ENCODE data around the gene NINJ1. TPM values are rescaled to one million over a fixed set of nuclear protein-coding genes. Genes with fewer than 3 reads are reported as not detected.
A peak's percentile ranks its signal among the peaks of the same experiment; 100 is the strongest.
"Not testable (repeated sequence)": the region's sequence is repeated elsewhere in the genome, so short reads cannot be mapped to it uniquely, and the experiment has no call there.

NINJ1 gene
- total RNA-seq, 2 experiments from 2014 or later: 29.5 to 30.4 TPM

DNA sequence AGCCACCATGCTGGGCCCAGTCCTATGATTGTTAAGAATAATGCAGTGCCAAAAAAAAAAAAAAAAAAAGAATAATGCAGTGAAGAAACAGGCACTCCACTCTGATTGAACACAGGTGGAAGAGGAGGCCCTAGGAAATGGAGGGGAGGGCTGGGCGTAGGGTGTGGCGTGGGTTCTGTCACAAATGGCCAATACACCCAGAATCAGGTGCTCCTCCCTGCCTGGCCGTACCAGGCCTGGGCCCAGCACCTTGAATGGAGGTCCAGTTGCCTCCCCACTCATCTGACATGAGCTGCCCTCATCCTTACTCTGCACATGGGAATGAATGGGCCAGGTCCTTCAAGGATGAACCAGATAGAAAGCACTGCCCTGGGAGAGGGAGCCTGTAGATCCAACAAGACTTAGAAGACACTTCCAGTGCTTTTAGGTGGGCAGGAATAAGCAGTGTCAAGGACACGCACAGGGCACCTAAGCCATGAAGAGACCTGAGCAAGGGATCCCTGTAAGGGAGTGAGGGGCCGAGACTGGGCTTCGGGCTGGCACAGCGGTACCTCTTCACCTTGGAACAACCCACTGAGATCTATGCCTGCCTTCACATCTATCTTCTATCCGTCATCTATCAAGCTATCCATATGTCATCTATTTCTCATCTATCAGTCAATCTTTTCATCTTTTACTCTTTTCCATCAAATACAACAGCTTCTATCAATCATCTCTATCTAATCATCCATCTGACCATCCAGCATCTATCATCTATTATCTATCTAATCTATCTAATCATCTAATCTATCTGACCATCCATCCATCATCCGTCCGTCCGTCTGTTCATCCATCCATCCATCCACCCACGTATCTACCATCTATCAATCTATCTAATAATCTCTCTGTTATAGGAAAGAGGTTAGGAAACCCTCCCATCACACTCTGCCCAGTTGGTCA, 15.9 kb downstream of the NINJ1 start:
- Mint-ChIP-seq H3K9me3 (no peaks in the 10 kb centered on the region), H3K4me1 (peaks cover 15% of the 10 kb centered on the region), H3K4me3 (no peak overlapping the region), H3K27ac (no peak overlapping the region), H3K36me3 (peaks cover 2% of the 10 kb centered on the region), H3K27me3 (no peaks in the 10 kb centered on the region)
- no peak for ATAC-seq (ENCODE audit: low read depth)
- peak; percentile 22 for DNase-seq
- POLR2A ChIA-PET: interaction anchor here (2.4 kb wide), 1 partner anchor 16 kb away, joined by 12 read pairs; the partner anchor contains the start of gene NINJ1

DNA sequence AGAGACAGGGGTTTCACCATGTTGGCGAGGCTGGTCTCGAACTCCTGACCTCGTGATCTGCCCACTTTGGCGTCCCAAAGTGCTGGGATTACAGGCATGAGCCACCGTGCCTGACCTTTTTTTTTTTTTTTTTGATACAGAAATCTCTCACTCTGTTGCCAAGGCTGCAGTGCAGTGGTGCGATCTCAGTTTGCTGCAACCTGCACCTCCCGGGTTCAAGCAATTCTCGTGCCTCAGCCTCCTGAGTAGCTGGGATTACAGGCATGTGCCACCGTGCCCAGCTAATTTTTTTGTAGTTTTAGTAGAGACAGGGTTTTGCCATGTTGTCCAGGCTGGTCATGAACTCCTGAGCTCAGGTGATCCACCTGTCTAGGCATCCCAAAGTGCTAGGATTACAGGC, 16.5 kb downstream of the NINJ1 start:
- H3K27ac Mint-ChIP-seq; H3K36me3 Mint-ChIP-seq; H3K9me3 Mint-ChIP-seq; ATAC-seq (ENCODE audit: low read depth); H3K27me3 Mint-ChIP-seq; H3K4me3 Mint-ChIP-seq; POLR2A ChIA-PET: not testable (repeated sequence)
- peaks cover 15% of the 10 kb centered on the region for H3K4me1 Mint-ChIP-seq
- peak; percentile 4 for DNase-seq

DNA sequence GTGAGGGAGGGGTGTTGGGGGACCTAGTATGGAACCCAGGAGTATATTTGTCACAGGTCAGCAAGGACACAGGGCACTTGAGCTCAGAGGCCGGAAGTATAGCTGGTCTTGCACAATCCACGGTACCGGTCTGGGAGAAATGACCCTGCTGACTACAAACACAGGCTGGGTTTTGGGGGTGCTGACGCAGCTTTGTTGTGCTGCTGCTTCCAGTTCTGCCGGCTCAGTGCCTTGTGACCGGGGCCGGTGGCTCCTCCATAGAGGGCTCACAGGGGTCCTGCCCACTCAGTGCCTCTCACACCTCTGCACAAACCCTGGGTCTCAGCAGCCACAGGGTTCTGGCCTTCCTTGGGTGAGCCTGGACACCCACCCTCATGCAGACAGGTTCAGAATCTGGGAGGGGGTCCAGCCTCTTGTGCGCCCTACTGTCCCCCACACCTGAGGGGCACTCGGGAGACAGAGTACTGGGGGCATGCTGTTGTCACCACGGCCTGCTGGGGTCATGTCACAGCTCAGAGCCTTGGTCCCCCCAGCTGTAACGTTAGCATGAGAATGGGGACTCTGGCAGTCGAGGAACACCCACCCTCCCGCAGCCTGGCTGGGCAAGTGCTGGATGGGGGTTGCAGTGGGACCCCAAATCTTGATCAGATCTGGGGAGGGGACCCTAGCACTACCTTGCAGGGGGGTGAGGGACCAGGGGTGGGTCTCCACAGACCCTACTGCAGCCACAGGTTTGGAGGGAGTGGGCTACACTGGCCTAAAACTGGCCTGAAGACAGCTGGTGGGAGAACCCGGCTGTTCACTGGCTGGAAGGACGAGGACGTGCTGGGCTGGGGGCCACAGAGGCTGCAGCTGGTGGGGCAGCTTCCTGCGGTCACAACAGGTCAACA, 17.7 kb downstream of the NINJ1 start:
- no peak overlapping the region for H3K27ac Mint-ChIP-seq
- peaks cover 15% of the 10 kb centered on the region for H3K4me1 Mint-ChIP-seq
- DNase-seq (peak; percentile 25), ATAC-seq (ENCODE audit: low read depth) (no peak)
- H3K27me3 Mint-ChIP-seq: no peaks in the 10 kb centered on the region
- no peaks in the 10 kb centered on the region for H3K9me3 Mint-ChIP-seq
- POLR2A ChIA-PET: no interaction called here
- H3K36me3 Mint-ChIP-seq: peaks cover 4% of the 10 kb centered on the region
- H3K4me3 Mint-ChIP-seq: no peak overlapping the region

DNA sequence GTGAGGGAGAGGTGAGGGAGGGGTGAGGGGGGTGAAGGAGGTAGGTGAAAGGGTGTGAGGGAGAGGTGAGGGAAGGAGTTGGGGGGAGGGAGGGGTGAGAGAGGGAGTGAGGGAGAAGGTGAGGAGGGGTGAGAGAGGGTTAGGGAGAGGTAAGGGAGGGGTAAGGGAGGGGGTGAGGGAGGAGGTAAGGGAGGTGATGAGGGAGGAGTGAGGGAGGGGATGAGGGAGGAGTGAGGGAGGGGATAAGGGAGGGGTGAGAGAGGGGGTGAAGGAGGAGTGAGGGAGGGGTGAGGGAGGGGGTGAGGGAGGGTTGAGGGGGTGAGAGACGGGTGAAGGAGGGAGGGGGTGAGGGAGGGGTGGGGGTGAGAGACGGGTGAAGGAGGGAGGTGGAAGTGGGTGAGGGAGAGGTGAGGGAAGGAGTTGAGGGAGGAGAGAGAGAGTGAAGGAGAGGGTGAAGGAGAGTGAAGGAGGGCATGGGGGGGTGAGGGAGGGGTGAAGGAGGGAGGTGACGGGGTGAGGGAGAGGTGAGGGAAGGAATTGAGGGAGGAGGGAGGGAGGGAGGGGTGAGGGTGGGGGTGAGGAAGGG, 18.5 kb downstream of the NINJ1 start:
- POLR2A ChIA-PET: no interaction called here
- Mint-ChIP-seq H3K36me3 (peaks cover 8% of the 10 kb centered on the region), H3K4me3 (no peak overlapping the region), H3K27ac (no peak overlapping the region), H3K9me3 (no peaks in the 10 kb centered on the region), H3K27me3 (no peaks in the 10 kb centered on the region), H3K4me1 (peaks cover 15% of the 10 kb centered on the region)
- ATAC-seq (ENCODE audit: low read depth): no peak
- DNase-seq: no peak

DNA sequence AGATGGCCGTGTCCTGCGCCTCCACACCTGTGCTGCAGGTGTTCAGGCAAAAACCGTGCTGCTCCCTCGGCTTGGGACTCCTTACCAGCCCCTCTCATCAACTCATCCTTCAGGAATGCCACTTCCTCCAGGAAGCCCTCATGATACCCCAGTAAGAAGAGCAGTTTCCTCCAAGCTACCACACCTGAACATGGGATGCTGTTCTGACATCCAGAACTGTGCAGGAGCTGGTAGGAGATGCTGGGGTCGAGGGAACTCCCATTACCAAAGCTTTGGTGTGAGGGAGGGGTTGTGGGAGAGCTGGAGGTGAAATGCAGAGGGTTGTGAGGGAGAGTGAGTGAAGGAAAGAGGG, 19.1 kb downstream of the NINJ1 start:
- H3K27ac Mint-ChIP-seq: peak overlapping the region; percentile 81
- peak; percentile 17 for DNase-seq
- peaks cover 9% of the 10 kb centered on the region for H3K4me1 Mint-ChIP-seq
- ATAC-seq (ENCODE audit: low read depth): no peak
- H3K4me3 Mint-ChIP-seq: no peak overlapping the region
- no peaks in the 10 kb centered on the region for H3K27me3 Mint-ChIP-seq
- peaks cover 7% of the 10 kb centered on the region for H3K36me3 Mint-ChIP-seq
- POLR2A ChIA-PET: no interaction called here
- H3K9me3 Mint-ChIP-seq: no peaks in the 10 kb centered on the region

DNA sequence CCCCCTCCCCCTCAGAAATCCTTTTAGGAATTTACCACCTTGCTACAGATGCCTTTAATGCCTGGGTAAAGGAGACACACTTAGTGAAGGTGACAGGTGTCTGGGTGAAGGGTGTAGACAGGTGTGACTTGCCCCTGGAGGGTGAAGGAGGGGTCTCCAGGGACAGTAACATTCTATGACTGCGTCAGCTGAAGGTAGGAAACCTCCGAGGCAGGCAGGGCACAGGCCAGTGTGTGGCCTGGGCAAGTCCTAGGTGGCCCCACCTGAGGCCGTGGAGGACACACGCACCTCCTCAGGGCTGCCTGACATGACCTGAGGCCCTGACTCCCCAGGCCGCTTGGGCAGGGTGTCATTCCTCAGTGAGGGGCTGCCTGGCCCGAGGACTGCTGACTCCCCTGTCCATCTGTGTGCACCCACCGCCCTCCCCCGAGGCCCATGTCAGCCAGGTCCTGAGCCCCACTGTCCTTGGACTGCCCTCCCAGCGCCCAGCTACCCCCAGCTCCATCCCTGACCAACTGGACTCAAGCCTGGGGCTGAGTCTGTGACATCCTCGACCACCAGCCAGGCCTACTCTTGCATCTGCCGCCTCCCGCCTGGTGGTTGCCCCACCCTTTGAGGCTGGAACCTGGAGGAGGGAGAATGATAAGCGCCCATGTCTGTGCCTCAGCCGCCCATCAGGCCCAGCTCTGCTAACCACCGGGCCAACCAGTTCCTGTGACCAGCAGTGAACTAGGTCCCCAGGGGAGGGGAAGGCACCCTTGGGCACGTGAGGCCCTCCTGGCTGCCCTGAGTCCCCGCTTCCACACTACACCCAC, 19.7 kb downstream of the NINJ1 start:
- no peaks in the 10 kb centered on the region for H3K9me3 Mint-ChIP-seq
- DNase-seq: peak; percentile 26
- no peak overlapping the region for H3K27ac Mint-ChIP-seq
- POLR2A ChIA-PET: no interaction called here
- ATAC-seq (ENCODE audit: low read depth): no peak
- no peak overlapping the region for H3K4me3 Mint-ChIP-seq
- peaks cover 4% of the 10 kb centered on the region for H3K4me1 Mint-ChIP-seq
- H3K36me3 Mint-ChIP-seq: peaks cover 7% of the 10 kb centered on the region
- no peaks in the 10 kb centered on the region for H3K27me3 Mint-ChIP-seq

DNA sequence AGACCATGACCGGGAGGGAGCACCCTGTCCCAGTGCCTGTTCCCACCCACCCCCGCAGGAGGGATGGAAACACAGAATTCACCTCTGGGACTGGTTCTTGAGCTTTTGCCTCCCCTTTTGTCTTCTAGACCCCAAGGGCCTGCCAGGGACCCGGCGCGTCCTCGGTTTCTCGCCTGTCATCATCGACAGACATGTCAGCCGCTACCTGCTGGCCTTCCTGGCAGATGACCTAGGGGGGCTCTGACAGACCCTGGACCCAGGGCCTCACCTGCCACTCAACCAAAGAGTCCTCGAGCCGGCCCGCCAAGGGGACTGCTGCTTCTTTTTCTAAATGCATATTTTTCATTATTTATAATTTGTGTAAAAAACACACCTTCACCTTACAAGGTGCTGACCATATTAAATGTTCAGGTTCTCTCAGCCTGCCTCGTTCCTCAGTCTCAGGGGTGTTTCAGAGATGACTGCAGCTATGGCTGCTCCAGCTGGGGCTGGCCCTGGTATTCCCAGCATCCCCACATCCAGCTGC, 21.1 kb downstream of the NINJ1 start:
- Mint-ChIP-seq H3K27me3 (no peaks in the 10 kb centered on the region), H3K27ac (no peak overlapping the region), H3K36me3 (peaks cover 10% of the 10 kb centered on the region), H3K9me3 (no peaks in the 10 kb centered on the region), H3K4me1 (peaks cover 4% of the 10 kb centered on the region), H3K4me3 (no peak overlapping the region)
- ATAC-seq (ENCODE audit: low read depth): no peak
- no peak for DNase-seq
- POLR2A ChIA-PET: interaction anchor here (1.0 kb wide), 1 partner anchor 84 kb away, joined by 3 read pairs; no protein-coding TSS in a partner anchor

DNA sequence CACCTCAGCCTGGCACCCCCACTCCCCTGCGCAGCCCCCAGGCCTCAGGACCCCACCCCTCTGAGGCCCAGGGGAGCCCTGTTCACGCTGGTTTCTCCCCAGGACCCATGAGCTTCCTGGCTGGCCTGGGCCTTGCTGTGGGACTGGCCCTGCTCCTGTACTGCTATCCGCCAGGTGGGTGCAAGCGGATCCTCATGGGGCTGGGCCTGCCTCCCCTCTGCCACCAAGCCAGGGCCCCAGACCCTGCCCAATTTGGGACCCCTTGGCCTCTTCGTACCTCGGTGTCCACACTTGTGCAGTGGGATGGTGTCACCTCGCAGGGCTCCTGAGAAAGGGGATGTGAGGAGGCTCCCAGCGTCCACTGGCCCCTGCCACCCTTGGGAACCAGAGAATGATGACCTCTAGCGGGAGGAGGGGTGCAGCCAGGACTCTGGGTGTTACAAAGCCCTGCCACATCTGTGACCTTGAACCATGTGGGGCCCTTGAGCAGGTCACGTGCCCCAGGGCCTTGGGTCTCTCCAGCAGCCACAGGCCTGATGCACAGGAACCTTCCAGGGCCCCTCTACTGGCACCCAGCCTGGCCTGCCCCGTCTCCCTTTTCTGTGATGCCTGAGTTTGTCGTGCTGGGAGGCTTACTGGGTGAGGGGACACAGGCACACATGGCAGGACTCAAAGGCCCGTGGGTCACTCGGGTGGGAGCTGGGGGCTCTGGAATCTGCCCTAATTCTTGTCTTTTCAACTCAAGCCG, 21.8 kb downstream of the NINJ1 start:
- Mint-ChIP-seq H3K4me3 (no peak overlapping the region), H3K27ac (no peak overlapping the region), H3K36me3 (peaks cover 12% of the 10 kb centered on the region), H3K27me3 (no peaks in the 10 kb centered on the region), H3K9me3 (no peaks in the 10 kb centered on the region), H3K4me1 (peaks cover 8% of the 10 kb centered on the region)
- no peak for ATAC-seq (ENCODE audit: low read depth)
- POLR2A ChIA-PET: interaction anchor here (1.0 kb wide), 1 partner anchor 83 kb away, joined by 3 read pairs; no protein-coding TSS in a partner anchor
- DNase-seq: peak; percentile 28

DNA sequence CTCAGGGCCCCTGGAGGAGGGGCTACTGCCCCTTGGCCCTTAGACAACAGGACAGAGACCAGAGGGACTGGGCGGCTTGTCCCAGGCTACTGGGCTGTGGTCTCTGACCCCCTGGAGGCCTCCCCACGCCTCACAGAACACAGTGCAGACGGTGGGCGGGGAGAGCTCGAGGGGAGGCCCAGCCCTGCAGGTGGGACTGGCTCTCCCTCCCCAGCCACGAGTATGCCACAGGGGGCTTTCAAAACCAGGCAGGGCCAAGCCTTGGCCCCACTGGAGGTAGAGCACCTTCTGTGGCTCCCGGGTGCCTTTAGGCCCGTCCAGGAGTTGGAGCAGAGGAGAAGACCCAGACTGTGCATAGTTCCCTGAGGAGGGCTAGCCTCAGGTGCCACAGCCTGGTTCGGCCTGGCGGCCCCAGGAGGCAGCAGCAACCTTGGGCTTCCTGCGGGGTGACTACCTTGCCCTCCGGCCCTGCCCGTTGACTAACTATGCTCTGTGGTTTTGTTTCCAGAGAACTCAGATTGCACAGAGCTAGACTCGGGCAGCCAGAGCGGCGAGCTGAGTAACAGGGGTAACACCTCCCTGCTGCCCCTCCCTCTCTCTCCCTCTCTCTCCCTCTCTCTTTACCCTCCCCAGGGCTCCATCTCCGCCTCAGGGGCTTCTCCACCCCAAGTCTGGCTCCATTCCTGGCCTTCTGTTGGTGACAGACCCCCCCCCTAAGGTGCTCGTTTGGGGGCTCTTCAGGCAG, 22.5 kb downstream of the NINJ1 start:
- Mint-ChIP-seq H3K36me3 (peaks cover 12% of the 10 kb centered on the region), H3K4me3 (no peak overlapping the region), H3K27ac (no peak overlapping the region), H3K9me3 (no peaks in the 10 kb centered on the region), H3K27me3 (no peaks in the 10 kb centered on the region), H3K4me1 (peaks cover 11% of the 10 kb centered on the region)
- ATAC-seq (ENCODE audit: low read depth) (no peak), DNase-seq (peak; percentile 26)
- POLR2A ChIA-PET: no interaction called here

DNA sequence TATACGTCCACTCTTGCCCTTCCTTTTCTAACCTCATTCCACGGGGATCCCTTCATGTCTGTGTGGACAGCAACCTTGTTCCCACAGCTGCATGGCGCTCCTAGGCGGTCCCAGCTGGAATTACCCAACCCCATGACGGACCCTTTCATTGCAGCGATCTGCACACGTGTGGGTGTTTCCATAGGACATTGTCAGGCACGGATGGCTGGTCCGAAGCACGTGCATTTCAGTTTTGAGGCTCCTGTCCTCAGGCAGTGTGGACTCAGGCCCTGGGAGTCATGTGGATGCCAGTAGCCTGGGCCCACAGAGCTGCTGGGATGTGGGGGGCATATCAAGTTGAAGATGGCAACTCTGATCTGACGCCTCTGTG, 23.1 kb downstream of the NINJ1 start:
- POLR2A ChIA-PET: no interaction called here
- no peaks in the 10 kb centered on the region for H3K27me3 Mint-ChIP-seq
- DNase-seq: no peak
- H3K9me3 Mint-ChIP-seq: no peaks in the 10 kb centered on the region
- no peak overlapping the region for H3K27ac Mint-ChIP-seq
- peaks cover 14% of the 10 kb centered on the region for H3K36me3 Mint-ChIP-seq
- no peak for ATAC-seq (ENCODE audit: low read depth)
- peaks cover 14% of the 10 kb centered on the region for H3K4me1 Mint-ChIP-seq
- no peak overlapping the region for H3K4me3 Mint-ChIP-seq

DNA sequence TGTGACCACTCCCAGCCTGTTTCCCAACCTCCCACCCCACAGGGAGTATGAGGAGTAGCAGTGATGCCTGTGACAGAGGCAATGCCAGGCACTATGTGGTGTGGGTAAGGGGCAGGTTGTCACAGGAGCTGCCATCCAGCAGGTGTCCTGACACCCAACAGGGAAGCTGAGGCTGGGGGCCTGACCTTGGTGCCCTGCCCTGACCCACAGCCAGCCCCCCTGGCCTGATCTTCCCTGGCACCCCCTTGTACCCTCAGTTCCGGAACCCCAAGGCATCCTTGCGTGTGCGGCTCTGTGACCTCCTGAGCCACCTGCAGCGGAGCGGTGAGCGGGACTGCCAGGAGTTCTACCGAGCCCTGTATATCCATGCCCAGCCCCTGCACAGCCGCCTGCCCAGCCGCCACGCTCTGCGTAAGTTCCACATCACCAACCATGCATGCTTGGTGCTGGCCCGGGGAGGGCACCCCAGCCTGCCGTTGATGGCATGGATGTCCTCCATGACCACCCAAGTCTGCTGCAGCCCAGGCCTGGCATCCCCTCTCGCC, 23.7 kb downstream of the NINJ1 start:
- Mint-ChIP-seq H3K4me1 (peaks cover 17% of the 10 kb centered on the region), H3K9me3 (no peaks in the 10 kb centered on the region), H3K36me3 (peaks cover 18% of the 10 kb centered on the region), H3K27me3 (no peaks in the 10 kb centered on the region), H3K27ac (no peak overlapping the region), H3K4me3 (no peak overlapping the region)
- no peak for ATAC-seq (ENCODE audit: low read depth)
- DNase-seq: peak; percentile 22
- POLR2A ChIA-PET: no interaction called here

Data from activated naive CD8-positive, alpha-beta T cell treated with anti-CD3 and anti-CD28 coated beads, Interleukin-2, amount 10 ng/mL, durations not matched to agents 7 days and 5 days (primary cell).